Fibroblast of lung (primary cell): ENCODE results near the gene RUNX1. TPM values are rescaled to one million over a fixed set of nuclear protein-coding genes. Genes with fewer than 3 reads are reported as not detected.

Source experiments
- DNase-seq, 2 donors: peaks; one replicate each; pipeline versions ENCODE4 v3.0.0 to v3.0.0-alpha.2; 2010; ENCODE audit warnings: low read depth in 2 of 2
- H2AFZ ChIP-seq: 2 replicates; pipeline ENCODE4 v1.5.1; 2012; ENCODE audit warnings: low read length, control low read depth, inconsistent platforms
- H3K27ac ChIP-seq: 2 replicates; pipeline ENCODE4 v1.5.1; 2011; ENCODE audit warnings: low read length, control low read depth; ENCODE audit not compliant: insufficient read depth
- H3K27me3 ChIP-seq: 2 replicates; pipeline ENCODE4 v1.5.1; 2011; ENCODE audit warnings: mild to moderate bottlenecking, low read length; ENCODE audit not compliant: control insufficient read depth, insufficient read depth
- H3K36me3 ChIP-seq: 2 replicates; pipeline ENCODE4 v1.5.1; 2011; ENCODE audit warnings: low read length; ENCODE audit not compliant: control insufficient read depth, insufficient read depth
- H3K4me1 ChIP-seq: 2 replicates; pipeline ENCODE4 v1.5.1; 2011; ENCODE audit warnings: low read length; ENCODE audit not compliant: control insufficient read depth, insufficient read depth; ENCODE audit errors: extremely low read depth
- H3K4me2 ChIP-seq: 2 replicates; pipeline ENCODE4 v1.5.1; 2011; ENCODE audit warnings: low read length, control low read depth; ENCODE audit not compliant: insufficient read depth; ENCODE audit errors: extremely low read depth
- H3K4me3 ChIP-seq, 4 experiments: fragments of 200-600 bp in 1 of 4; sonication (generic) in 1 of 4; replicated peaks in 1 of 4; 2 replicates each; pipeline ENCODE4 v1.5.1; 2011 to 2016; ENCODE audit warnings: low read length in 4 of 4, low read depth in 3 of 4, mild to moderate bottlenecking in 3 of 4, control low read depth in 2 of 4, inconsistent platforms in 1 of 4, mixed read lengths in 1 of 4; ENCODE audit not compliant: insufficient read depth in 1 of 4; ENCODE audit errors: control extremely low read depth in 1 of 4
- H3K79me2 ChIP-seq: 2 replicates; pipeline ENCODE4 v1.5.1; 2012; ENCODE audit warnings: mild to moderate bottlenecking, low read length, inconsistent platforms; ENCODE audit not compliant: control insufficient read depth, insufficient read depth
- H3K9ac ChIP-seq: 2 replicates; pipeline ENCODE4 v1.5.1; 2011; ENCODE audit warnings: mild to moderate bottlenecking, low read length, control low read depth; ENCODE audit not compliant: insufficient read depth
- H3K9me3 ChIP-seq: 2 replicates; pipeline ENCODE4 v1.5.1; 2012; ENCODE audit warnings: low read depth, low read length; ENCODE audit not compliant: control insufficient read depth, insufficient read depth
- H4K20me1 ChIP-seq: 2 replicates; pipeline ENCODE4 v1.5.1; 2011; ENCODE audit warnings: low read length; ENCODE audit not compliant: control insufficient read depth, insufficient read depth; ENCODE audit errors: extremely low read depth
- EZH2 ChIP-seq: IDR thresholded peaks from 2 replicates; pipeline ENCODE4 v1.5.1; 2012; ENCODE audit warnings: low read length, control low read depth, mild to moderate bottlenecking; ENCODE audit errors: missing control alignments
- polyA plus RNA-seq, 2 donors: library from polyadenylated mRNA; depleted of rRNA in 1 of 2; stranded (reverse) in 1 of 2; unstranded in 1 of 2; fragments of >200 nt; gene quantifications; 2 replicates each; pipeline ENCODE4 v1.2.1, GENCODE V29; 2011 to 2012; ENCODE audit warnings: missing spikeins in 1 of 2
- total RNA-seq: library from RNA; depleted of rRNA; stranded (reverse); fragments of >200 nt; gene quantifications from 2 replicates; pipeline ENCODE4 v1.2.1, GENCODE V29; 2014
- TF ChIP-seq, protein P1 (sequence below), 2 donors: IDR thresholded peaks in 1 of 2; conservative IDR thresholded peaks in 1 of 2; 1 replicate in 1 of 2; 2 replicates in 1 of 2; pipeline ENCODE4 v1.5.1; 2011 to 2012; ENCODE audit warnings: low read length in 2 of 2, control low read depth in 1 of 2, inconsistent platforms in 1 of 2, low read depth in 1 of 2, mild to moderate bottlenecking in 1 of 2

RUNX1 gene
- total and polyA plus RNA-seq, 2 donors (not counting 1 experiment from before 2014, with no cell fraction given) = 23.1 to 41.6 TPM

DNA sequence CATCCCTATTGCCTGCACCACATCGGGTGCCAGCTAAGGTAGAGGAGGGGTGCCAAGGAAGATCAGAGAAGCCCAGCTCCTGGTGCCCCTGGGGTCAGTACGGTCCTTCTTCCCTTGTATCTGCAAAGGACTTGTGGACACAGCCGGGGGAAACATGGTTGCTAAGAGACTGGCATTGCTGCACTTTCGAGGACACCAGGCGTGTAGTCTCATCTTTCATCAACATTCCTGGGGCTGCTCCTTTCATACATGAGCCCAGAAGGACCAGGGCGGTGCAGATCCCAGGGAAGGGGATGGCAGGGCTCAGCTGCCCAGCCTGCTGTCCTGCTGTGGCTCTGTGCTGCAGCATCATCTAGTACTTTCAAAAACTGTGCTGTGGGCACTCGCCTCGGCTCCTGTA is 61.0 kb downstream of the RUNX1 start:
- no peak overlapping the region for H2AFZ ChIP-seq
- TF ChIP-seq, protein P1, sequence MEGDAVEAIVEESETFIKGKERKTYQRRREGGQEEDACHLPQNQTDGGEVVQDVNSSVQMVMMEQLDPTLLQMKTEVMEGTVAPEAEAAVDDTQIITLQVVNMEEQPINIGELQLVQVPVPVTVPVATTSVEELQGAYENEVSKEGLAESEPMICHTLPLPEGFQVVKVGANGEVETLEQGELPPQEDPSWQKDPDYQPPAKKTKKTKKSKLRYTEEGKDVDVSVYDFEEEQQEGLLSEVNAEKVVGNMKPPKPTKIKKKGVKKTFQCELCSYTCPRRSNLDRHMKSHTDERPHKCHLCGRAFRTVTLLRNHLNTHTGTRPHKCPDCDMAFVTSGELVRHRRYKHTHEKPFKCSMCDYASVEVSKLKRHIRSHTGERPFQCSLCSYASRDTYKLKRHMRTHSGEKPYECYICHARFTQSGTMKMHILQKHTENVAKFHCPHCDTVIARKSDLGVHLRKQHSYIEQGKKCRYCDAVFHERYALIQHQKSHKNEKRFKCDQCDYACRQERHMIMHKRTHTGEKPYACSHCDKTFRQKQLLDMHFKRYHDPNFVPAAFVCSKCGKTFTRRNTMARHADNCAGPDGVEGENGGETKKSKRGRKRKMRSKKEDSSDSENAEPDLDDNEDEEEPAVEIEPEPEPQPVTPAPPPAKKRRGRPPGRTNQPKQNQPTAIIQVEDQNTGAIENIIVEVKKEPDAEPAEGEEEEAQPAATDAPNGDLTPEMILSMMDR (conservative IDR thresholded peaks at IDR 0.05 in 1 of 2, IDR thresholded peaks at IDR 0.05 in 1 of 2; ENCODE audit: low read depth in 1 of 2, low read length in 2 of 2) = no peak
- TF ChIP-seq EZH2 = no peak
- no peak for DNase-seq
- H4K20me1 ChIP-seq = no peaks in the 10 kb centered on the region
- H3K4me2 ChIP-seq = no peak overlapping the region
- peaks cover 7% of the 10 kb centered on the region for H3K4me1 ChIP-seq
- H3K27me3 ChIP-seq = no peaks in the 10 kb centered on the region
- H3K27ac ChIP-seq = no peak overlapping the region
- no peaks in the 10 kb centered on the region for H3K79me2 ChIP-seq
- no peaks in the 10 kb centered on the region for H3K9me3 ChIP-seq
- H3K9ac ChIP-seq = no peak overlapping the region
- H3K4me3 ChIP-seq = no peak overlapping the region
- H3K36me3 ChIP-seq = no peaks in the 10 kb centered on the region

DNA sequence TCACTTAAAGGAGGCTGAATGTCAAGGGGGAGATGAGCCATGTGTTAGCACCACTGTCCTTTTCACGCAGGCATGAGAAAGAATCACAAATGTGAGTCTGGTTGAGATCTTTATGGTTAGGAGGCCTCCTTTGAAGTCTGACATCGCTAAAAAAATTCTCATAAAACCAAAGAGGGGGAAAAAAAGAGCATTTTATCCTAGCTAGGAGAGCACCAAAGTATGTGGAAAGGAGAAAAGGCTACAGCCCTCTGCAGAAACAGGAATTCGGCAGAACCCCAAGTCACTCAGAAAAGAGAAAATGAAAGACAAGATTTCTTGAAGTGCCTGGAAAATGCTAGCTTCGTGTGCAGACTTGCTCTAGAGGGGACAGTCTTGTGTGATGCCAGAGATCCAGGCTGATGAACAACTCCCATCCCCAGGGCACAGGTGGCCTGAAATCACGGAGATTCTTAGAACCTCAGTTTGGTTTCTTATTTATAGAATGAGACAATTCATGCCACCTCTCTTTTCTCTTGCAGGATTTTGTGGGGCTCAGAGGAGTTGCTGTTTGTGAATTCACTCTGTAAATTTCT is 61.5 kb downstream of the RUNX1 start:
- Histone ChIP-seq H3K4me1 (peaks cover 10% of the 10 kb centered on the region), H3K9me3 (no peaks in the 10 kb centered on the region), H3K4me2 (no peak overlapping the region), H2AFZ (no peak overlapping the region), H4K20me1 (no peaks in the 10 kb centered on the region), H3K4me3 (no peak overlapping the region), H3K27ac (no peak overlapping the region), H3K27me3 (no peaks in the 10 kb centered on the region), H3K9ac (no peak overlapping the region), H3K79me2 (no peaks in the 10 kb centered on the region), H3K36me3 (no peaks in the 10 kb centered on the region)
- no peak for TF ChIP-seq EZH2
- TF ChIP-seq, protein P1 (conservative IDR thresholded peaks at IDR 0.05 in 1 of 2, IDR thresholded peaks at IDR 0.05 in 1 of 2; ENCODE audit: low read depth in 1 of 2, low read length in 2 of 2) = no peak
- DNase-seq = no peak

DNA sequence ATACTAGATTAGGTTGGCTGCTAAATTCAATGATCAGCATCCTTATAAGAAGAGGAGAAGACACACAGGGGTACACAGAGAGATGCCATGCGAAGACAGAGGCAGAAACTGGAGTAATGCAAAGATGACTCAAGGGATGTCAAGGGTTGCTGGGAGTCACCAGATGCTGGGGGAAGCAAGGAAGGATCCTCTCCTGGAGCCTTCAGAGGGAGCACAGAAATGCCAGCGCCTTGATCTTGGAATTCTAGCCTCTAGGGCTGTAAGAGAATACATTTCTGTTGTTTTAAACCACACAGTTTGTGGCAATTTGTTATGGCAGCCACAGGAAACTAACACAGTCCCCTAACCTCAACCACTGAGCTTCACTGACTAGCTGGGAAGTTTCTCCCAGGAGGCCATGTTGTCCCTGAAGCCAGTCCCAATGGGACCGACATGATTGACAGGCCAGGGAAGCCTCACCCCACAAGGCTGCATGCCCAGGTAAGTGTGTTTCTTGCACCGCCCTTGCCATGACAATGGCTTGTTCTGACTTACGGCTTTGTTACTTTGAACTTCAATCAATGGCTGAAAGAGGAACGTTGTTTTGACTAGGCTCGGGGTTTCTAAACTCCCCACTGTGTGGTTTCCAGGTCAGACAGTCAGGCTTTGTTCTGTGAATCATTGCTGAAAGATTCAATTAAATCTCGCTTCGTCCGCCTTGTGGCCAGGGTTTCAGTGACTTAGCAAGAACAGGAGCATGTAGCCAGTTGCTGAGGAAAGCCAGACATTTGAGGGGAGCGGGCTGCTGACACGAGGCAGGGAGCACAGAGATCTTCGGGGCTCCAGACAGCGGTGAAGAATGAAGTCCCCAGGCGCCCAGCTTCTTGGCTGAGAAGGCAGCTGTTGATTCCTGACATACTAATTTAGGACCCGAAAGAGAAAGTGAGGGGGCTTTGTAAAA is 62.3 kb downstream of the RUNX1 start:
- Histone ChIP-seq H3K4me1 (peaks cover 10% of the 10 kb centered on the region), H4K20me1 (no peaks in the 10 kb centered on the region), H3K36me3 (no peaks in the 10 kb centered on the region), H3K4me2 (no peak overlapping the region), H3K9ac (no peak overlapping the region), H2AFZ (no peak overlapping the region), H3K9me3 (no peaks in the 10 kb centered on the region), H3K27me3 (no peaks in the 10 kb centered on the region), H3K79me2 (no peaks in the 10 kb centered on the region), H3K4me3 (no peak overlapping the region), H3K27ac (no peak overlapping the region)
- TF ChIP-seq, protein P1 (conservative IDR thresholded peaks at IDR 0.05 in 1 of 2, IDR thresholded peaks at IDR 0.05 in 1 of 2; ENCODE audit: low read depth in 1 of 2, low read length in 2 of 2) = no peak
- TF ChIP-seq EZH2 = no peak
- peak; percentile 62 to 98 for DNase-seq
